Mammary epithelial cell (primary cell): Measurements from ENCODE around the gene MYL5.

Experiments
- EZH2 ChIP-seq: IDR thresholded peaks from 2 replicates; pipeline ENCODE4 v1.6.1; 2012; ENCODE audit warnings: low read length, inconsistent platforms, borderline replicate concordance
- TF ChIP-seq, protein P1 (sequence below), 2 donors: IDR thresholded peaks in 1 of 2; conservative IDR thresholded peaks in 1 of 2; 2 replicates each; pipeline ENCODE4 v1.5.1; 2011 to 2012; ENCODE audit warnings: inconsistent platforms in 2 of 2, low read length in 2 of 2, mild to moderate bottlenecking in 2 of 2, control low read depth in 1 of 2, low read depth in 1 of 2; ENCODE audit not compliant: insufficient read depth in 1 of 2; ENCODE audit errors: extremely low read depth in 1 of 2

DNA sequence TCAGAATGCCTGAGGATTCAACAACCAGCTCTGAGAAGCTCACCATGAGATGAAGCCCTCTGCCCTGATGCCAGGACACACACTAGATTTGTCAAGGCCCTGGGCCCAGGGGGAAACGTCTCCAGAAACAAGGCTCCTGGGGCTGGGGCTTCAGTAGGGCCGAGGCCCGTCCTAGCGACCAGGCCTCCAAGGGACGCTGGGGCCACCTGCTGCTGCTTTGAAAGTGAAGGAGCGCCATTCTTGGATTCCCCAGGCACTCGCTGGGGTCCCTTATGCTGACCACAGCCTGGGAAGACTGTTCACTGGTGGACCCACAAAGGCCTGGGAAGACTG lies 25.1 kb upstream of the MYL5 start:
- TF ChIP-seq, protein P1, sequence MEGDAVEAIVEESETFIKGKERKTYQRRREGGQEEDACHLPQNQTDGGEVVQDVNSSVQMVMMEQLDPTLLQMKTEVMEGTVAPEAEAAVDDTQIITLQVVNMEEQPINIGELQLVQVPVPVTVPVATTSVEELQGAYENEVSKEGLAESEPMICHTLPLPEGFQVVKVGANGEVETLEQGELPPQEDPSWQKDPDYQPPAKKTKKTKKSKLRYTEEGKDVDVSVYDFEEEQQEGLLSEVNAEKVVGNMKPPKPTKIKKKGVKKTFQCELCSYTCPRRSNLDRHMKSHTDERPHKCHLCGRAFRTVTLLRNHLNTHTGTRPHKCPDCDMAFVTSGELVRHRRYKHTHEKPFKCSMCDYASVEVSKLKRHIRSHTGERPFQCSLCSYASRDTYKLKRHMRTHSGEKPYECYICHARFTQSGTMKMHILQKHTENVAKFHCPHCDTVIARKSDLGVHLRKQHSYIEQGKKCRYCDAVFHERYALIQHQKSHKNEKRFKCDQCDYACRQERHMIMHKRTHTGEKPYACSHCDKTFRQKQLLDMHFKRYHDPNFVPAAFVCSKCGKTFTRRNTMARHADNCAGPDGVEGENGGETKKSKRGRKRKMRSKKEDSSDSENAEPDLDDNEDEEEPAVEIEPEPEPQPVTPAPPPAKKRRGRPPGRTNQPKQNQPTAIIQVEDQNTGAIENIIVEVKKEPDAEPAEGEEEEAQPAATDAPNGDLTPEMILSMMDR (conservative IDR thresholded peaks at IDR 0.05 in 1 of 2, IDR thresholded peaks at IDR 0.05 in 1 of 2; ENCODE audit: extremely low read depth in 1 of 2, insufficient read depth in 1 of 2, low read depth in 1 of 2, low read length in 2 of 2): no peak
- TF ChIP-seq EZH2: no peak
